PC-3 (cell line): Measurements from ENCODE around the gene OR52N5.

ENCODE experiments used
- EZH2phosphoT487 ChIP-seq: fragments of 300-600 bp; sonication (generic); IDR thresholded peaks from 2 replicates; pipeline ENCODE4 v1.6.1; 2018; ENCODE audit warnings: mild to moderate bottlenecking, antibody characterized with exemption, low read length, borderline replicate concordance
- TF ChIP-seq, protein P1 (sequence below): fragments of 300-600 bp; sonication (generic); conservative IDR thresholded peaks from 2 replicates; pipeline ENCODE4 v1.5.1; 2017; ENCODE audit warnings: antibody characterized with exemption, low read depth, mild to moderate bottlenecking, low read length

DNA sequence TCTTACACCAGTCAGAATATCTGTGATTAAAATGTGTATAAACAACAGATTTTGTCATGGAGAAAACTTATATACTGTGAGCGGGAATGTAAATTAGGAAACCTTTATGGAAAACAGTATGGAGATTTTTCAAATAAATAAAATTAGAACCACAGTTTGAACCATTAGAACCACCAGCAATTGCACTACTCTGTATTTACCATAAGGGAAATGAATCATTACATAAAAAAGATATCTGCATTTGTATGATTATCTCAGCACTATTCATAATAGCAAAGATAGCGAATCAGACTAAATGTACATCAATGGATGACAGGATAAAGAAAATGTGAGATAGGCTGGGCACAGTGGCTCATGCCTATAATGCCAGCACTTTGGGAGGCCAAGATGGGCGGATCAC is 36.5 kb downstream of the OR52N5 start:
- TF ChIP-seq EZH2phosphoT487 = no peak
- TF ChIP-seq, protein P1, sequence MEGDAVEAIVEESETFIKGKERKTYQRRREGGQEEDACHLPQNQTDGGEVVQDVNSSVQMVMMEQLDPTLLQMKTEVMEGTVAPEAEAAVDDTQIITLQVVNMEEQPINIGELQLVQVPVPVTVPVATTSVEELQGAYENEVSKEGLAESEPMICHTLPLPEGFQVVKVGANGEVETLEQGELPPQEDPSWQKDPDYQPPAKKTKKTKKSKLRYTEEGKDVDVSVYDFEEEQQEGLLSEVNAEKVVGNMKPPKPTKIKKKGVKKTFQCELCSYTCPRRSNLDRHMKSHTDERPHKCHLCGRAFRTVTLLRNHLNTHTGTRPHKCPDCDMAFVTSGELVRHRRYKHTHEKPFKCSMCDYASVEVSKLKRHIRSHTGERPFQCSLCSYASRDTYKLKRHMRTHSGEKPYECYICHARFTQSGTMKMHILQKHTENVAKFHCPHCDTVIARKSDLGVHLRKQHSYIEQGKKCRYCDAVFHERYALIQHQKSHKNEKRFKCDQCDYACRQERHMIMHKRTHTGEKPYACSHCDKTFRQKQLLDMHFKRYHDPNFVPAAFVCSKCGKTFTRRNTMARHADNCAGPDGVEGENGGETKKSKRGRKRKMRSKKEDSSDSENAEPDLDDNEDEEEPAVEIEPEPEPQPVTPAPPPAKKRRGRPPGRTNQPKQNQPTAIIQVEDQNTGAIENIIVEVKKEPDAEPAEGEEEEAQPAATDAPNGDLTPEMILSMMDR = no peak
